ENCODE results near the gene C5AR2.
A peak's percentile ranks its signal among the peaks of the same experiment; 100 is the strongest.
"Not testable (repeated sequence)": the region's sequence is repeated elsewhere in the genome, so short reads cannot be mapped to it uniquely, and the experiment has no call there.

The C5AR2 gene

DNA sequence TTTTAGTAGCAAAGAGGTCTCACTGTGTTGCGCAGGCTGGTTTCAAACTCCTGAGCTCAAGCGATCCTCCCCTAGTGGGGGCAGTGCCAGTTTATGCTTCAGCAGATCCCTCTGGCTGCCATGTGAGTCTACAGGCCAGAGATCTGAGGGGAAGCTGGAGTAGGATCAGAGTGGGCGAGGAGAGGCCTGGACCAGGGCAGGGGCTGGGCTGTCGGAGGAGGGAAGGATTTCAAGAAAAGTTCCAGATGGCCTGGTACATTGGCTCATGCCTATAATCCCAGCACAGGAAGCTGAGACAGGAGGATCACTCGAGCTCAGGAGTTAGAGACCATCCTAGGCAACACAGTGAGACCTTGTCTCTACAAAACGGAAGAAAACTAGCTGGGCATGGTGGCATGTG, 27.0 kb downstream of the C5AR2 start:
- Histone ChIP-seq H3K18ac (ENCODE audit: low read length) (no peak overlapping the region), H3K36me3 (replicated peaks in 1 of 2; ENCODE audit: control insufficient read depth in 2 of 2, insufficient read depth in 2 of 2, low read length in 2 of 2) (peaks cover 56 to 97% of the 10 kb centered on the region in 2 donors), H3K4ac (ENCODE audit: low read length) (no peak overlapping the region), H2BK15ac (ENCODE audit: low read length) (no peak overlapping the region), H3K79me1 (ENCODE audit: low read depth, low read length) (peaks cover 5% of the 10 kb centered on the region), H2BK12ac (ENCODE audit: low read length) (no peak overlapping the region), H3K27me3 (ENCODE audit: control insufficient read depth in 3 of 3, insufficient read depth in 3 of 3, low read depth in 1 of 3, low read length in 3 of 3) (no peaks in the 10 kb centered on the region), H2BK120ac (ENCODE audit: low read depth, low read length) (no peak overlapping the region), H3K23ac (ENCODE audit: low read depth, low read length, poor library complexity) (no peak overlapping the region), H3K9ac (ENCODE audit: low read depth, low read length, poor library complexity) (no peak overlapping the region), H3K9me3 (replicated peaks in 1 of 2; ENCODE audit: control insufficient read depth in 2 of 2, insufficient read depth in 1 of 2, low read depth in 1 of 2, low read length in 2 of 2) (peaks cover 2 to 6% of the 10 kb centered on the region in 2 donors), H4K91ac (ENCODE audit: low read depth, low read length, poor library complexity) (no peak overlapping the region), H3K14ac (ENCODE audit: low read length) (peak overlapping the region; percentile 38), H3K4me2 (ENCODE audit: insufficient read depth, low read length, poor library complexity, severe bottlenecking) (no peak overlapping the region), H3K27ac (replicated peaks; ENCODE audit: low read length) (no peak overlapping the region), H2BK5ac (ENCODE audit: low read length) (no peak overlapping the region), H4K8ac (ENCODE audit: low read depth, low read length) (no peak overlapping the region), H3K4me3 (ENCODE audit: low read length in 2 of 2) (no peak overlapping the region), H2AK5ac (ENCODE audit: low read depth, low read length) (no peak overlapping the region), H2AFZ (ENCODE audit: low read length) (no peak overlapping the region), H3K4me1 (ENCODE audit: control insufficient read depth in 2 of 2, insufficient read depth in 1 of 2, low read depth in 1 of 2, low read length in 2 of 2) (peaks cover 0 to under 1% of the 10 kb centered on the region in 2 donors)
- no peak for DNase-seq (ENCODE audit: low spot score)
- WGBS, 2 donors (ENCODE audit: extremely low coverage in 2 of 2, insufficient read length in 2 of 2, insufficient replicate concordance in 1 of 2), result no CpG with 5 or more reads among the region's 6 CpGs

DNA sequence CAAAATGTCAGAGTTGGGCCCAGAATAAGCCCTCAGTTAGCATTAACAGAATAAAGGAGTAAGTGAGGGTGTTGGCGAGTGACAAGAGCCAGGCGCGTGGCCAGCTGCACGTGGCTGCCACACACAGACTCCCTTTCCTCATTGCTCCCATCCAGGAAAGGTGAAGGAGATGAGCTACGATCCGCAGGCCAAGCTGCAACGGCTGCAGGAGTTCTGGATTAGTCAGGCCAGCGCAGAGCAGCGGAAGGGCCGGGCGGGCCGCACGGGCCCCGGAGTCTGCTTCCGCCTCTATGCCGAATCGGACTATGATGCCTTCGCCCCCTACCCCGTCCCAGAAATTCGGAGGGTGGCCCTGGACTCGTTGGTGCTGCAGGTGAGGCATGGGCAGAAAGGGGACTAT, 30.3 kb downstream of the C5AR2 start:
- Histone ChIP-seq H3K79me1 (ENCODE audit: low read depth, low read length) (peaks cover 5% of the 10 kb centered on the region), H2BK12ac (ENCODE audit: low read length) (no peak overlapping the region)

DNA sequence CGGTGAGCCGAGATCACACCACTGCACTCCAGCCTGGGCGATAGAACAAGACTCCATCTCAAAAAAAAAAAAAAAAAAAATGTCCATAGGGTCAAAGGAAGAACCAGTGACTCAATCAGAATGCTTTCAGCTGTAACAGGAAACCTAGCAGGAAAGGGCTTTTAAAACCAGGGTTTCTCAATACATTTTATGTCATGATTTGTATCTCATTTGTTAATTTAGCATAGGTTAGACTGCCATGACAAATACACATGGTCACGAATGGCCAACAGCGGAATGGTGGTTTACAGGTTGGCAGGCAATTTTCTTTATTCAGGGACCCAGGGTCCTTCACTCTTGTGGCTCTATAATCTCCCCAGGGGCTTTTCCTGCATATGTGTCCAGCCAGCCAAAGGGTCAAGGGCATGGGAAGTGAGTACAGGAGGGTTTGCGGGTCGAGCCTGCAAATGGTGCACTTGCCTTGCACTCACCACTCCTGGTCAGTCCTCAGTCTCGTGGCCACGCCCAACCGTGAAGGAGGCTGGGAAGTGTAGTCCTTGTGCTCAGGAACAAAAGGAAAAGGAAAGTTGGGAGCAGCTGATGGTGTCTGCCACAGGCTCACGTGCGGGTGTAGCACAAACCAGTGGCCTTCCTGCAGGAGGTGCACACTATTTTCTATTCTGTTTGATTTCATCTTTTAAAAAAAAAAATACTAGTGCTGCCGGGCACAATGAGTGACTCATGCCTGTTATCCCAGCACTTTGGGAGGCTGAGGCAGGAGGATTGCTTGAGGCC, 32.0 kb downstream of the C5AR2 start:
- peaks cover 0 to 2% of the 10 kb centered on the region in 2 donors for H3K4me1 ChIP-seq (ENCODE audit: control insufficient read depth in 2 of 2, insufficient read depth in 1 of 2, low read depth in 1 of 2, low read length in 2 of 2)
- no peak overlapping the region for H3K14ac ChIP-seq (ENCODE audit: low read length)
- peaks cover under 1% of the 10 kb centered on the region for H3K79me1 ChIP-seq (ENCODE audit: low read depth, low read length)
- no peak overlapping the region for H3K4me2 ChIP-seq (ENCODE audit: insufficient read depth, low read length, poor library complexity, severe bottlenecking)
- no peak overlapping the region for H4K91ac ChIP-seq (ENCODE audit: low read depth, low read length, poor library complexity)
- H2AK5ac ChIP-seq (ENCODE audit: low read depth, low read length), result no peak overlapping the region
- no peak overlapping the region for H3K27ac ChIP-seq (replicated peaks; ENCODE audit: low read length)
- H3K9me3 ChIP-seq (replicated peaks in 1 of 2; ENCODE audit: control insufficient read depth in 2 of 2, insufficient read depth in 1 of 2, low read depth in 1 of 2, low read length in 2 of 2), result no peaks in the 10 kb centered on the region
- H3K23ac ChIP-seq (ENCODE audit: low read depth, low read length, poor library complexity), result no peak overlapping the region
- H3K18ac ChIP-seq (ENCODE audit: low read length), result no peak overlapping the region
- peak overlapping the region in 1 of 2 donors; percentile 57 for H3K4me3 ChIP-seq (ENCODE audit: low read length in 2 of 2)
- H3K27me3 ChIP-seq (ENCODE audit: control insufficient read depth in 3 of 3, insufficient read depth in 3 of 3, low read depth in 1 of 3, low read length in 3 of 3), result no peaks in the 10 kb centered on the region
- H2BK12ac ChIP-seq (ENCODE audit: low read length), result no peak overlapping the region
- no CpG with 5 or more reads among the region's 13 CpGs for WGBS, 2 donors (ENCODE audit: extremely low coverage in 2 of 2, insufficient read length in 2 of 2, insufficient replicate concordance in 1 of 2)
- peaks cover 37 to 82% of the 10 kb centered on the region in 2 donors for H3K36me3 ChIP-seq (replicated peaks in 1 of 2; ENCODE audit: control insufficient read depth in 2 of 2, insufficient read depth in 2 of 2, low read length in 2 of 2)
- no peak overlapping the region for H2BK120ac ChIP-seq (ENCODE audit: low read depth, low read length)
- no peak for DNase-seq (ENCODE audit: low spot score)
- no peak overlapping the region for H3K4ac ChIP-seq (ENCODE audit: low read length)
- no peak overlapping the region for H2BK5ac ChIP-seq (ENCODE audit: low read length)
- no peak overlapping the region for H4K8ac ChIP-seq (ENCODE audit: low read depth, low read length)
- no peak overlapping the region for H2BK15ac ChIP-seq (ENCODE audit: low read length)
- H3K9ac ChIP-seq (ENCODE audit: low read depth, low read length, poor library complexity), result no peak overlapping the region
- no peak overlapping the region for H2AFZ ChIP-seq (ENCODE audit: low read length)

More for the DNA sequence above, 30.3 kb downstream of the C5AR2 start:
- no peak overlapping the region for H3K4ac ChIP-seq (ENCODE audit: low read length)
- no peak overlapping the region for H2AK5ac ChIP-seq (ENCODE audit: low read depth, low read length)
- H3K18ac ChIP-seq (ENCODE audit: low read length), result no peak overlapping the region
- H3K27ac ChIP-seq (replicated peaks; ENCODE audit: low read length), result no peak overlapping the region
- no peak overlapping the region for H4K8ac ChIP-seq (ENCODE audit: low read depth, low read length)
- H3K27me3 ChIP-seq (ENCODE audit: control insufficient read depth in 3 of 3, insufficient read depth in 3 of 3, low read depth in 1 of 3, low read length in 3 of 3), result no peaks in the 10 kb centered on the region
- DNase-seq (ENCODE audit: low spot score), result no peak
- peaks cover 0 to 2% of the 10 kb centered on the region in 2 donors for H3K4me1 ChIP-seq (ENCODE audit: control insufficient read depth in 2 of 2, insufficient read depth in 1 of 2, low read depth in 1 of 2, low read length in 2 of 2)
- no peak overlapping the region for H3K23ac ChIP-seq (ENCODE audit: low read depth, low read length, poor library complexity)
- H3K4me2 ChIP-seq (ENCODE audit: insufficient read depth, low read length, poor library complexity, severe bottlenecking), result no peak overlapping the region
- H2BK15ac ChIP-seq (ENCODE audit: low read length), result no peak overlapping the region
- H3K4me3 ChIP-seq (ENCODE audit: low read length in 2 of 2), result no peak overlapping the region
- H3K9ac ChIP-seq (ENCODE audit: low read depth, low read length, poor library complexity), result no peak overlapping the region
- H3K36me3 ChIP-seq (replicated peaks in 1 of 2; ENCODE audit: control insufficient read depth in 2 of 2, insufficient read depth in 2 of 2, low read length in 2 of 2), result peaks cover 48 to 91% of the 10 kb centered on the region in 2 donors
- H2BK120ac ChIP-seq (ENCODE audit: low read depth, low read length), result no peak overlapping the region
- H2BK5ac ChIP-seq (ENCODE audit: low read length), result no peak overlapping the region
- no peak overlapping the region for H3K14ac ChIP-seq (ENCODE audit: low read length)
- H2AFZ ChIP-seq (ENCODE audit: low read length), result no peak overlapping the region
- WGBS, 2 donors (ENCODE audit: extremely low coverage in 2 of 2, insufficient read length in 2 of 2, insufficient replicate concordance in 1 of 2), result no CpG with 5 or more reads among the region's 21 CpGs
- H4K91ac ChIP-seq (ENCODE audit: low read depth, low read length, poor library complexity), result no peak overlapping the region
- H3K9me3 ChIP-seq (replicated peaks in 1 of 2; ENCODE audit: control insufficient read depth in 2 of 2, insufficient read depth in 1 of 2, low read depth in 1 of 2, low read length in 2 of 2), result peaks cover 0 to 2% of the 10 kb centered on the region in 2 donors

DNA sequence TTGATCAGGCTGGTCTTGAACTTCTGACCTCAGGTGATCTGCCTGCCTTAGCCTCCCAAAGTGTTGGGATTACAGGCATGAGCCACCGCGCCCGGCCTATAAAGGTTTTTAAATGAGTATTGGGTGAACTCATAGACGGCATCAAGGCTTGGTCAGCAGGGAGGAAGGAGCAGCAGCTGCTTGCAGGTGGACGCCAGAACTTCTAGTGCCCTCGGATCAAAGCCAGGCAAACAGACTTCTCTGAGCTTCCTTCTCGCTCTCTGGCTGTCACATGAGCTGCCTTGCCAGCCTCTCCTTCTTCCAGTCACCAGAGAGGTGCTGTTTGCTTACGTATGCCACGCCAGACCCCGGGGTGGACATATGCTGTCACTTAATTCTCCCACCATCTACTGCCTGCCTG, 33.5 kb downstream of the C5AR2 start:
- not testable (repeated sequence) for H3K18ac ChIP-seq (ENCODE audit: low read length); H3K79me1 ChIP-seq (ENCODE audit: low read depth, low read length); H3K9me3 ChIP-seq (replicated peaks in 1 of 2; ENCODE audit: control insufficient read depth in 2 of 2, insufficient read depth in 1 of 2, low read depth in 1 of 2, low read length in 2 of 2); H3K23ac ChIP-seq (ENCODE audit: low read depth, low read length, poor library complexity); H3K14ac ChIP-seq (ENCODE audit: low read length); H3K4me1 ChIP-seq (ENCODE audit: control insufficient read depth in 2 of 2, insufficient read depth in 1 of 2, low read depth in 1 of 2, low read length in 2 of 2); H4K8ac ChIP-seq (ENCODE audit: low read depth, low read length); H2AK5ac ChIP-seq (ENCODE audit: low read depth, low read length); DNase-seq (ENCODE audit: low spot score); H3K4me3 ChIP-seq (ENCODE audit: low read length in 2 of 2); H2BK12ac ChIP-seq (ENCODE audit: low read length); H2AFZ ChIP-seq (ENCODE audit: low read length); H3K4ac ChIP-seq (ENCODE audit: low read length); H3K27ac ChIP-seq (replicated peaks; ENCODE audit: low read length); H2BK120ac ChIP-seq (ENCODE audit: low read depth, low read length); H2BK5ac ChIP-seq (ENCODE audit: low read length); H3K27me3 ChIP-seq (ENCODE audit: control insufficient read depth in 3 of 3, insufficient read depth in 3 of 3, low read depth in 1 of 3, low read length in 3 of 3); H3K4me2 ChIP-seq (ENCODE audit: insufficient read depth, low read length, poor library complexity, severe bottlenecking); H4K91ac ChIP-seq (ENCODE audit: low read depth, low read length, poor library complexity); H3K9ac ChIP-seq (ENCODE audit: low read depth, low read length, poor library complexity); H2BK15ac ChIP-seq (ENCODE audit: low read length)
- H3K36me3 ChIP-seq (replicated peaks in 1 of 2; ENCODE audit: control insufficient read depth in 2 of 2, insufficient read depth in 2 of 2, low read length in 2 of 2), result peaks cover 38 to 82% of the 10 kb centered on the region in 2 donors
- WGBS, 2 donors (ENCODE audit: extremely low coverage in 2 of 2, insufficient read length in 2 of 2, insufficient replicate concordance in 1 of 2), result no CpG with 5 or more reads among the region's 10 CpGs

Measured in neuronal stem cell (in vitro differentiated cells).